Measurements from ENCODE around the gene ARID2. TPM values are rescaled to one million over a fixed set of nuclear protein-coding genes. Genes with fewer than 3 reads are reported as not detected.

Gene ARID2
- total RNA-seq, 1 donor from 2014 or later = 28.7 TPM

DNA sequence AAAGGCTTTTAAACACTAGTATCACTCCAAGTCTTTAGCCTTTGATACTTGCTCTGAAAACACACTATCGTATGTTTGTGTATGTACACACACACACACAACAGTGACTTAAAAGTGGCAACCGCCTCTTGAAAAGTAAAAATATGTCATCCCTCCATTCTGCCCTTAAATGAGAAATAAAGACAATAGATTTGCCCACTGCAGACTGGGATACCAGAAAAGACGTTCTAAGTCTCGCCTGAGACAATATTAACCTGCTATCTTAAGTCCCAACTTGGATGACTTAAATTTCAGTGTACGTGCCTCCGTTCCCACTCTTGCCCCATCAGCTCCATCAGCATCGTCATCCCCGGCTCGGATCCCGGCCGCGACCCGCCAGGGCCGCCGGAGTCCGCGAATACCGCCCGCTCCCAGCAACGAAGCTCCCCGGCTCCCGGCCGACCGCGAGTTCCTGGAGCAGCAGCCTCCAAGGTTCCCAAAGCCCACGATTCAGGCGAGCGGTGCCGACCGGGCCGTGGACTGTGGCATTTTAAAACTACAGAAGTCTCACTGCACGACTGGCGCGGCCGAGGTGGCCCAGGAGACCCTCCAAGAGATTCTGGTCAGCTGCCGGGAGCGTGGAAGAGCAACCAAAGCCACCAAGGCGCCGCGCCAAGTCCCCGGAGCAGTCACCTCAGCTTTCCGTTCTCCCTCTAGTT lies 2.8 kb upstream of the ARID2 start:
- Mint-ChIP-seq H3K4me1 (ENCODE audit: low read depth) (peaks cover 31% of the 10 kb centered on the region), H3K9me3 (no peaks in the 10 kb centered on the region), H3K4me3 (ENCODE audit: low read depth) (peak overlapping the region; percentile 100), H3K36me3 (ENCODE audit: low read depth) (peaks cover 22% of the 10 kb centered on the region), H3K27me3 (ENCODE audit: low read depth) (no peaks in the 10 kb centered on the region), H3K27ac (peak overlapping the region; percentile 99)
- peak; percentile 31 for DNase-seq (ENCODE audit: low spot score)
- intact Hi-C loops (cut with micrococcal nuclease) = loop anchor here (1.0 to 10.0 kb wide), 8 partner anchors 56 to 1981 kb away; partner anchors contain the start of genes IRAK4, PUS7L, RPAP3 and SLC38A1

DNA sequence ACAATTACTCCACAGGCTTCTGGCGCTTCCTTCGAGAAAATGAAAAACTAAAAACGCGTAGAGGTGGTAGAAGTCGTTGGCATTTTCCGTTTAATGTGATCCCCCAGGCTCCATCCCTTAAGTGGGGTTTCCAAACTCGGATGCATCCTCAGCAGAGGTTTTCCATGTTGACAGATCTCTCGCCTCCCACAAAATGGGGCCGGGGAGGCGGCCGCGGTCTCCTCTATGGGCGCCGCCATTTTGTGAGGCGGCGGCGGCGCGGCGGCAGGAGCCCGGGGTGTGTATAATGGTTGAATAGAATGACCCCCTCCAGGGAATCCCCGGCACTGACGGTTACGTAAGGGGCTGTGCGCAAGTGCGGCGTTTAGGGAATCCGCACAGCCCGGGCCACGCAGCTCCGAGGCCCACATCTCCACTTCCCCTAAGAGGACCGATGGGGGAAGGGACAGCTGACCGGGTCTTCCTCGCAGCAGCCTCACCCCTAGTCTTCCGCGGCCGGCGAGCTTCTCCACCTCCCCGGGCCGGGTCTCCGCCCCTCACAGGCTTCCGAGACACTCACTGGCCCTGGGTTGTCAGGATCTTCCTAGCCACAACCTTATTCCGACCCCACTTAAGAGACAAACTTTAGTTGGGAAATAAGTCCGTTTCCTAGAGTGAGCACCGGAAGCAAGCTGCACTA lies 2.1 kb upstream of the ARID2 start:
- H3K27me3 Mint-ChIP-seq (ENCODE audit: low read depth) = no peaks in the 10 kb centered on the region
- H3K36me3 Mint-ChIP-seq (ENCODE audit: low read depth) = peaks cover 25% of the 10 kb centered on the region
- H3K4me3 Mint-ChIP-seq (ENCODE audit: low read depth) = peak overlapping the region; percentile 100
- peak; percentile 83 for DNase-seq (ENCODE audit: low spot score)
- peaks cover 32% of the 10 kb centered on the region for H3K4me1 Mint-ChIP-seq (ENCODE audit: low read depth)
- peak overlapping the region; percentile 99 for H3K27ac Mint-ChIP-seq
- H3K9me3 Mint-ChIP-seq = no peaks in the 10 kb centered on the region
- intact Hi-C loops (cut with micrococcal nuclease) = loop anchor here (1.0 to 10.0 kb wide), 8 partner anchors 57 to 1980 kb away; partner anchors contain the start of genes IRAK4, PUS7L, RPAP3 and SLC38A1

DNA sequence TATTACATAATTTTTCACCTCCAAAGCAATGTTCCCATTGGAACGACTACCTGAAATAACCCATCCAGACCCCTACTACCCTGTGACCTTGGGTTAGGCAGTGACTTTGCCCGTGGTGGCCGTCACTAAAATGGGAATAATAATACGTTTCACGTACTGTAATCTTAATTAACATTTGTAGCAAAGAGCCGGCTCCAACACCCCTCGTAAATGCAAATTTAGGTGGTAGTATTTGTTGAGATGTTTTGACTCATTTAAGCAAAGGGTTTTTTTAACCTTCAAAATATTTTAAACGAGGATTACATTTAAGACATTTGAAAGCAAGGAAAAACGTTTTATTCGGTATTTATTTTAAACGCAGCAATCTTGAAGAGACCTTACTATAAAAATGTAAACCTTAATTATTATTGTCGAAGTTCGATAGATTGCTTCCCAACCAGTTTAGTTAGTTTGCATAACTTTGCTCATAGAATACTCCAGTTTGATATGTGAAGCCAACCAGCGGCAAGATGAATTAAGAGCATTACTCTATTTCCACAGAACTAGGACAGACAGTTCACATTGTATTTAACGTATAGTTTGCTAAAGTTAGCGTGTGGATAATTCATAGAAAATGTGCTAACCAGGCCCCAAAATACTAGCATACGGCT lies 1.4 kb upstream of the ARID2 start:
- H3K4me1 Mint-ChIP-seq (ENCODE audit: low read depth) = peaks cover 30% of the 10 kb centered on the region
- DNase-seq (ENCODE audit: low spot score) = no peak
- H3K36me3 Mint-ChIP-seq (ENCODE audit: low read depth) = peaks cover 22% of the 10 kb centered on the region

DNA sequence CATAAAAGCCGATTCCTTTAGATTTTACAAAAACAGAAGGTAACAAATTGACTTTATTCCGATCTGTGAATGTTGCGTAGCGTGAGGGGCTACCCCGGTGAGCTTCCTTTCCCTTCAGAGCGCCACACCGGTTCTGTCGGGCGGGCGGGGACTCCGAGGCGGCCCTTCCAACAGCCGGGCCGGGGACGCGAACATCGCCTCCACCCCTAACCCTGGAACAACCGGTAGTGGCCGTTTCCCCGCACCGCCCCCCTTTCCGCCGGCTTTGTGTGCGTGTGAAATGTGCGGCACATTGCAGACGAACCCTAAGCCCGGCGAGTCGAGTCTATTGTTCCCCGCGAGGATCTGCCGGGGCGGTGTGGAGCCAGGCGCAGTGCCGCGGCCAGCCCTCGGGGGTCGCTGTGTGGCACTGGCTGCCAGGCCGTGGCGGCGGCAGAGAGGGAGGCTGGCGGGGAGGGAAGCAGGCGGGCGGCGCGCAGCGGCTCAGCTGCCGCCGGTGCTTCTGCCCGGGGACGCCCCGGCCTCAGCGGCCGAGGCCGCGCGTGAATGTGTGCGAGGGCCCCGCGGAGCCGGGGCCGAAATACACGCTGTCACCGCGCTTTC lies 775 bp upstream of the ARID2 start:
- peak; percentile 96 for DNase-seq (ENCODE audit: low spot score)

More for the DNA sequence above, 1.4 kb upstream of the ARID2 start:
- H3K9me3 Mint-ChIP-seq = no peaks in the 10 kb centered on the region
- peak overlapping the region; percentile 99 for H3K27ac Mint-ChIP-seq
- H3K4me3 Mint-ChIP-seq (ENCODE audit: low read depth) = peak overlapping the region; percentile 100
- intact Hi-C loops (cut with micrococcal nuclease) = loop anchor here (1.0 to 10.0 kb wide), 9 partner anchors 58 to 1979 kb away; partner anchors contain the start of genes IRAK4, PUS7L, RPAP3 and SLC38A1
- H3K27me3 Mint-ChIP-seq (ENCODE audit: low read depth) = no peaks in the 10 kb centered on the region

DNA sequence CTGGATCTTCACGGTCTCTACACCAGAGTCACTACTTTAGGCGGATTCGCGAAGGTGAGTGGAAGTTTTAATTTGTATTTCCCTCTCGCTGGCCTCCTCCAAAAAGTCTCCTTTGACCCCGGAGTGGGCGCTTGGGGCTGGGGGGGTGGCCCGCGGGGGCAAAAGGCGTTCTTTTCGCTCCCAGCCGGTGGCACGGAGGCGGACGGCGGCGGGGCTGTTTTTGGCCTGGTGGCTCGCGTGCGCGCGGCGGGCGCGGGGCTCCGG lies 510 bp downstream of the ARID2 start:
- peak overlapping the region; percentile 100 for H3K27ac Mint-ChIP-seq

More for the DNA sequence above, 775 bp upstream of the ARID2 start:
- Mint-ChIP-seq H3K9me3 (no peaks in the 10 kb centered on the region), H3K36me3 (ENCODE audit: low read depth) (peaks cover 27% of the 10 kb centered on the region), H3K4me1 (ENCODE audit: low read depth) (peaks cover 31% of the 10 kb centered on the region), H3K4me3 (ENCODE audit: low read depth) (peak overlapping the region; percentile 100), H3K27ac (peak overlapping the region; percentile 100), H3K27me3 (ENCODE audit: low read depth) (no peaks in the 10 kb centered on the region)
- intact Hi-C loops (cut with micrococcal nuclease) = loop anchor here (1.0 to 10.0 kb wide), 9 partner anchors 262 to 1979 kb away; partner anchors contain the start of genes IRAK4, PUS7L, RPAP3 and SCAF11

DNA sequence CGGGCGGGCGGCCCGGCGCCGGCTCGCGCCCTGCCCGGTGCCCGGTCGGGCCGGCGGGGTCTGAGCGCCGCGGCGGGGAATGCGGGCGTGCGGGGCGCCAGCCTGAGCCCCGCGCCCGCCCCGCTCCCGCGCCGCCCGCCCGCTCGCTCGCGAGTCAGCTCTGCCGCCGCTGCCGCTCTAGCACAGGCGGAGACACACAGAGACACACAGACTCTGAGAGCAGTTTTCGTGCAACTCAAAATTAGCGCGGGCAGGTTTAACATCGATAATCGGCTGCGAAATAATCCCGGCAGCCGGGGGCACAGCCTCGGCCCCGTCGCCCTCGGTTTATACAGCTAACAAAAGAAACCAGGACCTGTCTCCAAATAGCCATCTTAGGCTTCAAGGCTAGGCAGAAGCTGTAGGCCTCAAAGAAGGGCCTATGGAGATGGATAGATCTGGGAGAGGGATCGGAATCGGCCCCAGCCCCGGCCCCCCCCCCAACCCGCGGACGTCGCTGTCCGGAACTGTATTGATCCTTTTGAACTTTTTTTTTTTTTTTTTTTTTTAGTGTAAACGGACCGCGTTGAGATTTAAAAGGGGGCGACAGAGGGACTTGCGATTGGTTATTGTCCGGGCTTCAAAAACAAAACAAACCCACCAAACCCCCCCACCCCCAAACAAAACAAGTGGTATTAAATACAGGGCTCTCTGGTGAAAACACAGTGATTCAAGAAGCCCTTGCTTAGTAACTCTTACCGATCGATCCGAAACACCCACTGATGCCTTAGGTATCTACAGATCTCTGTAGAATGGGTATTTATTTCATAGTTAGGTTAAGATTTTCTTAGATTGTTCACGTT lies 1.1 kb downstream of the ARID2 start:
- intact Hi-C loops (cut with micrococcal nuclease) = loop anchor here (2.0 kb wide), 1 partner anchor 14 kb away; no protein-coding TSS in a partner anchor
- peak overlapping the region; percentile 90 for H3K27ac Mint-ChIP-seq
- peak; percentile 55 for DNase-seq (ENCODE audit: low spot score)
- peak overlapping the region; percentile 94 for H3K4me3 Mint-ChIP-seq (ENCODE audit: low read depth)
- H3K4me1 Mint-ChIP-seq (ENCODE audit: low read depth) = peaks cover 25% of the 10 kb centered on the region
- no peaks in the 10 kb centered on the region for H3K27me3 Mint-ChIP-seq (ENCODE audit: low read depth)
- peaks cover 7% of the 10 kb centered on the region for H3K9me3 Mint-ChIP-seq
- peaks cover 44% of the 10 kb centered on the region for H3K36me3 Mint-ChIP-seq (ENCODE audit: low read depth)

More for the DNA sequence above, 510 bp downstream of the ARID2 start:
- peaks cover 29% of the 10 kb centered on the region for H3K4me1 Mint-ChIP-seq (ENCODE audit: low read depth)
- H3K27me3 Mint-ChIP-seq (ENCODE audit: low read depth) = no peaks in the 10 kb centered on the region
- peaks cover 38% of the 10 kb centered on the region for H3K36me3 Mint-ChIP-seq (ENCODE audit: low read depth)
- no peak for DNase-seq (ENCODE audit: low spot score)
- H3K4me3 Mint-ChIP-seq (ENCODE audit: low read depth) = peak overlapping the region; percentile 94
- intact Hi-C loops (cut with micrococcal nuclease) = loop anchor here (2.0 kb wide), 1 partner anchor 15 kb away; no protein-coding TSS in a partner anchor
- peaks cover 1% of the 10 kb centered on the region for H3K9me3 Mint-ChIP-seq

DNA sequence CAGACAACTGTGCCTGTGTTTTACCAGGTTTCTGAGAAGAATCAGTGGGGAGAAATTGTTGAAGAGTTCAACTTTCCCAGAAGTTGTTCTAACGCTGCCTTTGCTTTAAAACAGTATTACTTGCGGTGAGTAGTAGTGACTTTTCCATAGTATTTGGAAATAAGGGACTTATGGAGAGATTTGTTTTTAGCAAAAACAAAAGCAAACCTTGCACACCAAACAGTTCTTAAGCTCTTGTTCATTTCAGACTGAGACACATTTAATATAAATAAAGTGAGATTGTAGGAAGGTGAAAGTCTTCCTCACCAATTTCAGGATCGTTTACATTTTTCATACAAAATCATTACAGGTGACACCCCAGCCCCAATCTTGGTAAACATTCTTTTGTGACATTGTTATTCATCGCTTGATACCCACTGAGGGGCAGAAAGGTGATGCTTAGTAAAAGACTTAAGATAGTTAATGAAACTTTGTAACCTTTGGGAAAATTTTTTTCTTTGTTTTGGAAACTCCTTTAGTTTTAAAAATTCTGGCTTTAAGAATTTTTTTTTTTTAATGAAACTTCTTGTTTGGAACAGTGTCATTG lies 1.8 kb downstream of the ARID2 start:
- H3K27ac Mint-ChIP-seq = peak overlapping the region; percentile 90
- H3K36me3 Mint-ChIP-seq (ENCODE audit: low read depth) = peaks cover 46% of the 10 kb centered on the region
- intact Hi-C loops (cut with micrococcal nuclease) = loop anchor here (2.0 kb wide), 1 partner anchor 14 kb away; no protein-coding TSS in a partner anchor
- H3K27me3 Mint-ChIP-seq (ENCODE audit: low read depth) = no peaks in the 10 kb centered on the region
- peaks cover 9% of the 10 kb centered on the region for H3K9me3 Mint-ChIP-seq
- no peak for DNase-seq (ENCODE audit: low spot score)
- H3K4me3 Mint-ChIP-seq (ENCODE audit: low read depth) = peak overlapping the region; percentile 89
- peaks cover 26% of the 10 kb centered on the region for H3K4me1 Mint-ChIP-seq (ENCODE audit: low read depth)

DNA sequence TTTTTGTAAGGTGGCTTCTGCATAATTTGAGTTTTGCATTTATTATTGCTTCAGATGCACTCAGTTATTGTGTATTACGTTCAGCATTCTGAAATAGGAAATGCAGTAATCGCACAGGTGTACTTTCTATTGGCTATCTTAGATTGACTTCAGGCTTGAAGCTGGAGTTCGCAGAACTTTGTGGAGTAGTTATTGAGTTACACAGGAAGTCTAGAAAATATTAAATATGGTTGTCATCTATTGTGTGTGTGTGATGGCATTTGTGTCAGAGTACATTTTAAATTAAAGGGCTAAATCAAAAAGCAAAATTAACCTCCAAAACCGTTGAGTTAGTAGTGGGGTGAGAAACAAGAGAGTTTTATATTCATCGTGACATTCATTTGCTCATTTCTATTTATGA lies 2.7 kb downstream of the ARID2 start:
- peaks cover 19% of the 10 kb centered on the region for H3K9me3 Mint-ChIP-seq
- peak overlapping the region; percentile 78 for H3K4me3 Mint-ChIP-seq (ENCODE audit: low read depth)
- peaks cover 54% of the 10 kb centered on the region for H3K36me3 Mint-ChIP-seq (ENCODE audit: low read depth)

DNA sequence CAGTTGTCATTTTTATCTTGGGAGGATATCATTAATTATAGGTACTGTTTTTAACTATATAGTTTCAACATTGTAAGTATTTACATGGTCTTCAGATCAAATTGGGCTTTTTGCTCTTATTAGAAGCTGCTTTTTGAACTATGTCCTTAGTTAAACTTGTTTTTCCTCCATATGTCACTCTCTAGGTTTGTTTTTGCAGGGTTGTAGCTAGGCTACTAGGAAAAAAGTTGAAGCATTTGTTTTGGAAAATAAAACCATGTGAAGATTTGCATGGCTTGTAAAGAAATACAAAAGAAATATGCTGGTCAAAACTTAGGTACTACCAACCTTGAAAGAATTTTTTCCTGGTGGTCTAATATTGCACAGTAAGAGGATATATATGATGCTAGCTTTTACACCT lies 3.4 kb downstream of the ARID2 start:
- Mint-ChIP-seq H3K9me3 (peaks cover 23% of the 10 kb centered on the region), H3K4me1 (ENCODE audit: low read depth) (peaks cover 22% of the 10 kb centered on the region), H3K27ac (no peak overlapping the region), H3K36me3 (ENCODE audit: low read depth) (peaks cover 60% of the 10 kb centered on the region), H3K4me3 (ENCODE audit: low read depth) (peak overlapping the region; percentile 60), H3K27me3 (ENCODE audit: low read depth) (no peaks in the 10 kb centered on the region)
- DNase-seq (ENCODE audit: low spot score) = no peak
- intact Hi-C loops (cut with micrococcal nuclease) = no loop called here

More for the DNA sequence above, 2.7 kb downstream of the ARID2 start:
- H3K27ac Mint-ChIP-seq = peak overlapping the region; percentile 74
- peaks cover 26% of the 10 kb centered on the region for H3K4me1 Mint-ChIP-seq (ENCODE audit: low read depth)
- intact Hi-C loops (cut with micrococcal nuclease) = no loop called here
- no peaks in the 10 kb centered on the region for H3K27me3 Mint-ChIP-seq (ENCODE audit: low read depth)
- DNase-seq (ENCODE audit: low spot score) = no peak

DNA sequence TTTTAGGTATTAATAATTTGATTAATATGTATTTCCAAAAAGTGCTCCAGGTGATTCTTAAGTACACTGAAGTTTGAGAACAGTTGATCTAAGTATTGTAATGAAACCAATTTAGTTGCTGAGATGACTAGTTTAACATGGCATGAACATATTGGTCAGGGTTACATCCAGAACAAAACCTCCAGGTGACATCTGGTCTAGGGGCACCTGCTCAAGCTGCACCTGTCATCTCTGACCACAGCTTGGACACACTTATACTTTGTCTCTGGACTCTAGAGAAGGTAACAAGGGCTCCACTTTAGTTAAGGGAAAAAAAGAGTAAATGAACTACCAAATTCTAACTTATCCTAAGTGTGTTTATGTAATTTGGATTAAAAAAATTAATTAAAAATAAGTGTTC lies 8.1 kb downstream of the ARID2 start:
- Mint-ChIP-seq H3K9me3 (peaks cover 23% of the 10 kb centered on the region), H3K27ac (no peak overlapping the region), H3K27me3 (ENCODE audit: low read depth) (no peaks in the 10 kb centered on the region), H3K36me3 (ENCODE audit: low read depth) (peaks cover 77% of the 10 kb centered on the region), H3K4me3 (ENCODE audit: low read depth) (no peak overlapping the region), H3K4me1 (ENCODE audit: low read depth) (peaks cover 16% of the 10 kb centered on the region)
- intact Hi-C loops (cut with micrococcal nuclease) = no loop called here
- DNase-seq (ENCODE audit: low spot score) = no peak

DNA sequence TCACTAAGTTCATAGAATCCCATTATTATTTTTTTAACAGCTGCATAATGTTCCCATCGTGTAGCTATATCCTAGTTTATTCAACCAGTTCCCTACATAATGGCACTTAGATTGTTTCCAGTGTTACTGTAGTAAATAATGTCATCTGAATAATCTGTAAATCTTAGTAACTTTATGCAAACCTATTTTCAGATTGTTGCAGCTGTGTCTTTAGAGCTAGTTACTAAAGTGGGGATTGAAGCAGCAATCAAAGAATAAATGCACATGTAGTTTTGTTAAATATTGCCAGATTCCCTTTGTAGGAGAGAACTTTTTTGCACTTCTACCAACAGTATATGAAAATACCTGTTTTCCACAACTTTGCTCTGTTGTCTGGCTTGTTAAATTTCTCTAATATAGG lies 13.1 kb downstream of the ARID2 start:
- Mint-ChIP-seq H3K4me3 (ENCODE audit: low read depth) (no peak overlapping the region), H3K36me3 (ENCODE audit: low read depth) (peaks cover 45% of the 10 kb centered on the region), H3K4me1 (ENCODE audit: low read depth) (peaks cover 18% of the 10 kb centered on the region), H3K9me3 (peaks cover 2% of the 10 kb centered on the region), H3K27me3 (ENCODE audit: low read depth) (no peaks in the 10 kb centered on the region), H3K27ac (no peak overlapping the region)
- intact Hi-C loops (cut with micrococcal nuclease) = no loop called here
- no peak for DNase-seq (ENCODE audit: low spot score)

All from activated T-helper 2 cell treated with anti-CD3 and anti-CD28 coated beads, Interferon-gamma antibody, Interleukin-2, Interleukin-4, amounts not matched to agents 10 μg/mL and 5 μg/mL and 100 μg/mL, durations not matched to agents 14 hours and 24 hours and 36 hours (primary cell).